ENCODE data around the gene AMPD2.

DNA sequence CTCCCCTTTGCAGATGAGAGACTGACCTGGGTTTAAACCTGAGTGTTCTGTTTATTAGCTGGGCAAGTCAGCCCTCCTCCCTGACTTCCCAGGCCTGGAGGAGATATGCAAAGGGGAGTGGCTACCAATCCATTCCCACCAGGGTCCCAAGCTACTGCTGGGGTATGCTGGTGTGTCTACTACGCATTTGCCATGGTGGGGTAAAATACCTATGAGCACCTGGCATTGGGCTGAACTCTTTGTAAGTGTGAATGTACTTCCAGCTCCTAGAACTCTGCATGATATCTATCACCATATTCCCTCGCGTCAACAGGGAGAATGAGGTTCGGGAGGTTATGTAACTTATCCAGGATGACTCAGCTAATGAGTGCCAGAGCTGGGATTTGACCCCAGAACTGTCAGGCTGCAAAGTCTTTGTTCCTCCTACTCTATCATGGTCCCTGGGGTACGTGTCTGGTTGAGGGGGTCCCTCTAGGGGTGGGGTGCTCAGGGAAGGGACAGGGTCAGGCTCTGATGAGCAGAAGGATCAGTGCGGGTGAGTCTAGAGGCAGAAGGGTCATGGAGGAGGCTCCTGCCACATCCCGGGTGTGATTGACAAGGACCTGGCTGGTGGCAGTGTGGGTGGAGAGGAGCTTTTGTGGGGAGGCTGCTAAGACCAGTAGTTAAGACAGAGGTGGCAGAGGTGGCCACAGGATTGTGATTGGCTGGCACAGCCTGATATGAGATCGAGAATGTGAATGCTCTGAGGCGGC is 16.7 kb downstream of the AMPD2 start:
- TF ChIP-seq TAF1 (IDR thresholded peaks at IDR 0.05; ENCODE audit: low read depth, low read length) = no peak
- TF ChIP-seq POLR2A (IDR thresholded peaks at IDR 0.05; ENCODE audit: low read depth, low read length) = no peak
- TF ChIP-seq POU2F2 (IDR thresholded peaks at IDR 0.05; ENCODE audit: low read depth, low read length) = no peak
